GM12892 (cell line): ENCODE results near the gene C1QA.

Experiments used
- POLR2A ChIP-seq: IDR thresholded peaks from 2 replicates; pipeline ENCODE4 v1.6.1; 2011; ENCODE audit warnings: low read depth, low read length, control low read depth
- POLR2AphosphoS5 ChIP-seq: IDR thresholded peaks from 2 replicates; pipeline ENCODE4 v1.6.1; 2011; ENCODE audit warnings: low read depth, low read length, control low read depth
- TAF1 ChIP-seq: IDR thresholded peaks from 2 replicates; pipeline ENCODE4 v1.6.1; 2011; ENCODE audit warnings: low read depth, mild to moderate bottlenecking, control low read depth, low read length, borderline replicate concordance

DNA sequence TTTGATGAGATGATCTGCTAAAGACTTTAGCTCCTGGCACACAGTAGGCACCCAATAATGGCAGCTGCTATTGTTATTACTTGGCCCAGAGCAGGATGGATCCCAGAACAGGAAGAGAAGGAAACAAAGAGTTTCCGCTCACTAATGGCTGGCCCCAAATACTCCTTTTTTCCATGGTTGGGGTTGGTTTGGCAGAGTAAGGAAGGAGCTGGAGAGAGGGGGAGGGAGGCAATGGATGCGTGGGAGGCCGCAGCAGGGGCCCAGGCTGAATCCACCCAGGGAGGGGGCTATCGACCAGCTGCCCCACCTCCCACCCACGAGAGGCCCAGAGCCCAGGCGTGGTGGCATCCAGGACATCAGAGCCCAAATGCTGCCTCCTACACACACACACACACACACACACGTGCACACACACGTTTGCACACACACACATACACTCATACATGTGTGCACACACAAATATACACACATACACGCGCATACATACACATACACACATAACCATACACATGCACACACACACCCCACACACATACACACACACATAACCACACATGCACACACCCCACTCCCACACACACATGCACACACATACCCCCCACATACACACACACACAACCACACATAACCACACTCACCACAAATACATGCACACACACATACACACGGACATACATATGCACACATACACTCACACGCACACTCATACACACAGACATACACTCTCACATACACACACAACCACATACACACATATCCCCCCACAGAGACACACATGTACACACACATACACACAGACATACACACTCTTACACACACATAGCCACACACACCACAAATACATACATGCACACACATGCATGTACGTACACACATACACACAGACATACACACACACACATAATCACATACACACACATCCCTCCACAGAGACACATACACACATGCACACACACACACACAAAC is 41.8 kb downstream of the C1QA start:
- no peak for TF ChIP-seq POLR2AphosphoS5
- TF ChIP-seq POLR2A = no peak
- no peak for TF ChIP-seq TAF1
